HG02571 (cell line): Measurements from ENCODE around the gene SRC.

Experiments
- ATAC-seq: cut with Tn5 transposase; IDR thresholded peaks from one replicate; pipeline ENCODE4 v1.9.1; 2021; ENCODE audit warnings: mild to moderate bottlenecking, moderate library complexity; ENCODE audit not compliant: unreplicated experiment

The SRC gene

GRCh38 chr20:37345339-37346235 is at the start of gene SRC:
Gene SRC (plus strand): TSS chr20:37346140. CDS start chr20:37384154, 38,014 bp downstream.
- no peak for ATAC-seq

GRCh38 chr20:37296371-37296770 is 49.6 kb upstream of the SRC start:
- ATAC-seq, result no peak

DNA sequence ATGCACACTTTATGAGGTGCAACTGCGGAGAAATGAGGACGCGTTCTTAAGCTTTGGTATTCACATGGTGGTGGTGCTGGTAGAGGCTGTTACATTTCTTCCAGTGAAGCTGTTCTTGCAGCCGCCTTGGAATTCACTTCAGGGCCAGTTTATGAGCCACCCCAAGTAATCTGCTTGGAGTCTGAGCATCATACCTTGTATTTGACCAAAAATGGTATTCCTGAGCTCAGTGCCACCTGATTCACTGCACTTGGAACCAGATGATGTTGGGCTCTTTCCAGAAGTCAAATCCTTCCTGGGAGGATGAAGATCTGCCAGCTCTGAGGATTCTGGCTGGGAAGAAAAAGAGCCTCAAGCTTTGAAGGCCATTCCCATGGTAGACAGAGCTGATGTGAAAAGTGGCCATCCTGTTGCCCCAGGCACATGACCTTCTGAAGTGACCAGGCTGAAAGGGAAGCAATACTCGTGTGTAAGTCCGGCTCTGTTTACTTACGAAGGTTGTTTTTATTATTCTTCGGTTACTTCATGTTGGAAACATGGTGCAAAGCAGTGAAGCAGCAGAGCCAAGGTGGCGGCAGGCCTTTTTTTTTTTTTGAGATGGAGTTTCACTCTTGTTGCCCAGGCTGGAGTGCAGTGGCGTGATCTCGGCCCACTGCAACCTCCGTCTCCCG is 48.7 kb upstream of the SRC start:
- ATAC-seq, result no peak

GRCh38 chr20:37298190-37298939 is 47.6 kb upstream of the SRC start:
- ATAC-seq, result no peak

GRCh38 chr20:37299718-37300528 is 46.0 kb upstream of the SRC start:
- no peak for ATAC-seq

DNA sequence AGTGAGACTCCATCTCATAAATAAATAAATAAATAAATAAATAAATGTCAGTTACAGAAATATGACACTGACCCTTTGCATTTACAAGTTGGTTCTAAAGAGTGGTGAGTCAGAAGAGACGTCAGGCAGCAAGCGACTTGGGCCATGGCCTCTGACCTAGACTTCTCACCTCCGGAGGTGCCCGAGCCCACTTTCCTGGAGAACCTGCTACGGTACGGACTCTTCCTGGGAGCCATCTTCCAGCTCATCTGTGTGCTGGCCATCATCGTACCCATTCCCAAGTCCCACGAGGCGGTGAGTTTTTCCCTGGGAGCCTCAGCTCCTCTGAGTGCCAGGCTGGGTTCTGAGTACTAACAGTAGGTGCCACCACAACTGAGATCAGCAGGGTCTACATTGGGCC is 44.8 kb upstream of the SRC start:
- no peak for ATAC-seq

- ATAC-seq, result no peak
These were observed 44.4 kb upstream of the SRC start for GRCh38 chr20:37301558-37301957.

DNA sequence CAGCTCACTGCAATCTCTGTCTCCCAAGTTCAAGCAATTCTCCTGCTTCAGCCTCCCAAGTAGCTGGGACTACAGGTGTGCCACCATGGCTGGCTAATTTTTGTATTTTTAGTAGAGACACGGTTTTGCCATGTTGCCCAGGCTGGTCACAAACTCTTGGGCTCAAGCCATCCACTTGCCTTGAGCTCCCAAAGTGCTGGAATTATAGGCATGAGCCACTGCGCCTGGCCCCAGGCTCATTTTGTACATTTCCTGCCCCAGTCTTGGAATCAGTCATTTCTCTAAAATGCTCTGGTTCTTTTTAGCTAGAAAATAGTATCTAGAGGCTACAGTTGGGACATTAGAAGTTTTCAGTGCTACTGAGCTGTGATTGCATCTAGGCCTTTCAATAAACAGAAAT is 43.0 kb upstream of the SRC start:
- ATAC-seq, result no peak

GRCh38 chr20:37303637-37304036 is 42.3 kb upstream of the SRC start:
- ATAC-seq, result no peak

DNA sequence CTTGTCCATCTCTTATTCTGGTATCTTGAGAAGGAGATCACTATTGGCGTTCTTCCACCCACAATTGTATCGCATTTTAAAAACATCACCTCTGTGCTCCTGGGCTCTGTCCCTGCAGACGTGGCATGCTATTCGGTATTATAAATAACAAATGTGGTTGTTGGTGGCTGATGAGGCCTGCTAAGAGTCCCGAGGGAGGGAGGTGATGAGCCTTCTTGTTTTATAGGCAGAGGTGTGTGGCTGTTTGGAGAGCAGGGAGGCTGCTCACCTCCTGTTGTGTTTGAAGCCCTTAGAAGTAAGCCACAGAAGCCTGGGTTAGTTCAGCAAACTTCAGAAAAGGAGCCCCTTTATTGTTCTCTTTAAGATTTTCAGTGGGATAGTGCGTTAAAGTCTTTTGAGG is 40.9 kb upstream of the SRC start:
- ATAC-seq, result no peak

DNA sequence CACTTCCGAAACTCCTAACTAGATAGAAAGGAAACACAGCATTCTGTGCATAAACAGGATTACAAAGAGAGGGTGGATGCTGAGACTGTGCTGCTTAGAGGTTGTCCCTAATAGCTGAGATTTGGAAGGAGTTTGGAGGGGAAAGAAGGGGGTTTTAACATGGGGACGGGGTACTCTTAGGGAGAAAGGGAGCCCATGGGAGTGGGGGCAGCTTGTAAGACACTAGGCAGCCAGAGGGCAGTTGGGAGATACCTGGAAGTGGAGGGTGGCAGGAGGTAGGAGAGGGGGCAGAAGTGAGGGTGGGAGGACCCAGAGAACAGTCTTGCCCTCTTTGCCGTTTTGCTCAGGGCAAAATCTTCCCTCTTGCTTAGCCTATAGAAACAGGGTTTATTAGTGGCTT is 40.1 kb upstream of the SRC start:
- ATAC-seq, result no peak

GRCh38 chr20:37308086-37309050 is 37.6 kb upstream of the SRC start:
- peak; percentile 81 for ATAC-seq

DNA sequence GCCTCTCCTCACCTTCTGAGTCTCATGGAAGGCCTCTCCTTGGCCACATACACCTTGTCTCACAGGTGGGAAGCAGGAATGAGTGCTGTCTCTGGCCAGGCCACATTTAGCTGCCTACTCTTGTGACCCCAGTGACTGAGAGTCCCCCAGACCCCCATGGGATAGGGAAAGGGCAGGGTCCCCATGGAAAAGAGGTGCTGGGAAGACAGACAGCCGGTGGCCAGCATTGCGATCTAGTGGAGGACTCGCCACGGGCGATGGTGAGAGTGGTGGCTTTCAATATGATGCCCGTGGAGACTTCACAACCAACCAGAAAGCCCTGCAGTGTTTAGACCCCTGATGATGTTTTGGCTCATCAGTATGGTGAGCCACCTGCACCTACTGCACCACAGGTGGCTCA is 36.6 kb upstream of the SRC start:
- no peak for ATAC-seq

DNA sequence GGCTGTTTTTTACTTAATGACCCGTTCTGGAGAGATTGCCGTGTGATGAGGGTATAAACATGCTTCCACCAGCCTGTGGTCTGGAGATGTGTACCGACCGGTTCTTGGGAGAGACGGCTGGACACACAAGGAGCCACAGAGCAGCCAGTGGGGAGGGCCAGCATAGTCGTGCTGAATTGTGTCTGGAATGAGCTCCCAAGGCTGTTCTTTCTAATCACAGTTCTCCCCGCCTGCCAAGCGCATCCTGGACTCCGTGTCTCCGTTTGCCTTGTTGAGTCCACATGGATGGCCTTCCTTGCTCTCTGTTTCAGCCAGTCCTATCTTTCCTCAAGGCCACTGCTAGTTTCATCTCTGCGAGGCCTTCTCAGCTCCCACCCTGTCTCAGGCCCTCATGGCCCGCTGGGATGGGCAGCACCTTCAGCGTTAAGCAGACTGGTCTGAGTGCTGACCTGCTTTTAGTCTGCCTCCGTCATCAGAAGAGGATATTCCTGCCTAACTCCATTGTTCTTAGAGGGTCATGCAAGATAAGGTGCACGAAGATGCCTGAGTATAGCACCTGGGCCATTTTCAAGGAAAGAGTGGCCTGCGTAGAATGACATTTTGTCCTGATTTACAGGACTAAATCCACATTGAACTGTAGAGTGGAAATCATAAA is 35.9 kb upstream of the SRC start:
- ATAC-seq, result no peak

- ATAC-seq, result no peak
These were observed 35.0 kb upstream of the SRC start for GRCh38 chr20:37310951-37311350.

DNA sequence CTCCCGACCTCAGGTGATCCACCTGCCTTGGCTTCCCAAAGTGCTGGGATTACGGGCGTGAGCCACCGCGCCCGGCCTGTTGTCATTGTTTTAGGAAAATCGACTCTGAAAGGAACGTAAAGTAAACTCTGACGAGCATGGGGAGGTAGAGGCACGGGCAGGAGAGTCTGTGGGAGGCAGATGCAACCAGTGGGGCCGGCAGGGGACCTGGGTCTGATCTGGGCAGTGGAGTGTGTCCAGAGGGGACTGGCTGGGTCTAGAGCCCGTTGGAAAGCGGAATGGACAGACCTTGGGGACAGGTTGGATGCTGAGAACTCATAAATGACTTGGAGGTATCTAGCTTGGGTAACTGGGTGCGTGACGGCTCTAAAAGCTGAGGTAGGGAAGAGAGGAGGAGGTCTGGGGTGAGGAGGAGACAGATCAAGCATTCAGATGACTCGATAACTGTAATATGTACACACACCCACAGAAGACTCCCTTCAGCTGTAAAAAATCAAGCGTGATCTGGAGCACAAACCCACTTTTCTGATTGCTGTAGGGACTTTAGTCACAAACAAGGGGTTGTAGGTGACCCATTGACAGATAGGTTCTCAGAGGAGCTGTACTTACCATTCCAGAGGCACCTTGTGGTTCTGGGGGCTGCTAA is 34.1 kb upstream of the SRC start:
- ATAC-seq, result no peak

DNA sequence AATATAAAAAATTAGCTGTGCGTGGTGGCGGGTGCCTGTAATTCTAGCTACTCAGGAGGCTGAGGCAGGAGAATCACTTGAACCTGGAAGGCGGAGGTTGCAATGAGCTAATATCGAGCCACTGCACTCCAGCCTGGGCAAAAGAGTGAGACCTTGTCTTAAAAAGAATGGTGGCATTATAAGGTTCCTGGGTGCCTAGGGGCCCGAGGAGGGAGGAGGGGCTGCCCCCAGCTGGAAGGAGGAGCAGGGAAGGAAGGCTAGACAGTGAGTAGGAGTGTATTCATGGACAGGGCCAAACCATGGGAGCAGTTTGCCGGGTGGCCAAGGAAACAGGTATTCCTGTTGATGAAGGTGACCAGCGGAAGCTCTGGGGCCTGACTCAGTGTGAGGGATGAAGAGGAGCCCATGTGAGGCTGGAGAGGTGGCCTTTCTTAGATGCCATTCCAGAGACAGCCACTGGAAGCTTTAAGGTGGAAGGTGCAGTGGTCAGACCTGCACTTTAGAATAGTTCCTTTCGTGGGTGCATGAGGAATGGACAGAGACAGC is 32.3 kb upstream of the SRC start:
- no peak for ATAC-seq

GRCh38 chr20:37314099-37314498 is 31.8 kb upstream of the SRC start:
- no peak for ATAC-seq
